H1 (cell line): ENCODE measurements around the gene HOMER1. TPM values are rescaled to one million over a fixed set of nuclear protein-coding genes. Genes with fewer than 3 reads are reported as not detected.

Experiments
- ASH2L ChIP-seq: fragments of 200-600, 300-600 bp; sonication (generic); IDR thresholded peaks from one replicate; pipeline ENCODE4 v1.7.1; 2017; ENCODE audit warnings: low read length
- EP300 ChIP-seq, 2 experiments: IDR thresholded peaks; 1 replicate in 1 of 2; 2 replicates in 1 of 2; pipeline ENCODE4 v1.6.1; 2011 to 2012; ENCODE audit warnings: low read depth in 2 of 2, low read length in 2 of 2, mild to moderate bottlenecking in 2 of 2, borderline replicate concordance in 1 of 2, inconsistent platforms in 1 of 2, moderate library complexity in 1 of 2
- SIX5 ChIP-seq: IDR thresholded peaks from 2 replicates; pipeline ENCODE4 v1.6.1; 2011; ENCODE audit warnings: mild to moderate bottlenecking, low read depth, low read length
- TAF1 ChIP-seq: IDR thresholded peaks from 2 replicates; pipeline ENCODE4 v1.6.1; 2011; ENCODE audit warnings: mild to moderate bottlenecking, low read depth, low read length
- TCF12 ChIP-seq: IDR thresholded peaks from 2 replicates; pipeline ENCODE4 v1.6.1; 2011; ENCODE audit warnings: low read depth, mild to moderate bottlenecking, low read length
- TEAD4 ChIP-seq: IDR thresholded peaks from 2 replicates; pipeline ENCODE4 v1.6.1; 2012; ENCODE audit warnings: low read depth, low read length, inconsistent platforms, mixed read lengths
- polyA plus RNA-seq, 7 experiments: library from polyadenylated mRNA; depleted of rRNA in 3 of 7; stranded (reverse) in 5 of 7; unstranded in 2 of 7; fragments of >200 nt in 5 of 7; fragments of 200-250 nt in 2 of 7; gene quantifications; 1 replicate in 5 of 7; 2 replicates in 1 of 7; 4 replicates in 1 of 7; pipeline versions ENCODE4 v1.2.1 to v1.2.3, GENCODE V29; 2011 to 2013; ENCODE audit warnings: missing spikeins in 2 of 7, mixed read lengths in 2 of 7
- total RNA-seq: library from RNA; stranded (reverse); fragmentation: NEBNext Ultra II Directional; extraction: Animal tissue kit (Norgen Biotek cat#: 25700); gene quantifications from 2 replicates; pipeline ENCODE4 v1.2.1, GENCODE V29; 2021
- TF ChIP-seq, protein P1 (sequence below): fragments of 300-600 bp; sonication (generic); IDR thresholded peaks from 2 replicates; pipeline ENCODE4 v1.7.1; 2012; ENCODE audit warnings: low read length, moderate library complexity, mild to moderate bottlenecking, inconsistent platforms; ENCODE audit not compliant: insufficient replicate concordance

The HOMER1 gene
- total and polyA plus RNA-seq, 2 of the 8 experiments (the other 6 are each of a cell fraction or from before 2014, with no cell fraction given): 6.4 to 57.9 TPM

- TF ChIP-seq, protein P1, sequence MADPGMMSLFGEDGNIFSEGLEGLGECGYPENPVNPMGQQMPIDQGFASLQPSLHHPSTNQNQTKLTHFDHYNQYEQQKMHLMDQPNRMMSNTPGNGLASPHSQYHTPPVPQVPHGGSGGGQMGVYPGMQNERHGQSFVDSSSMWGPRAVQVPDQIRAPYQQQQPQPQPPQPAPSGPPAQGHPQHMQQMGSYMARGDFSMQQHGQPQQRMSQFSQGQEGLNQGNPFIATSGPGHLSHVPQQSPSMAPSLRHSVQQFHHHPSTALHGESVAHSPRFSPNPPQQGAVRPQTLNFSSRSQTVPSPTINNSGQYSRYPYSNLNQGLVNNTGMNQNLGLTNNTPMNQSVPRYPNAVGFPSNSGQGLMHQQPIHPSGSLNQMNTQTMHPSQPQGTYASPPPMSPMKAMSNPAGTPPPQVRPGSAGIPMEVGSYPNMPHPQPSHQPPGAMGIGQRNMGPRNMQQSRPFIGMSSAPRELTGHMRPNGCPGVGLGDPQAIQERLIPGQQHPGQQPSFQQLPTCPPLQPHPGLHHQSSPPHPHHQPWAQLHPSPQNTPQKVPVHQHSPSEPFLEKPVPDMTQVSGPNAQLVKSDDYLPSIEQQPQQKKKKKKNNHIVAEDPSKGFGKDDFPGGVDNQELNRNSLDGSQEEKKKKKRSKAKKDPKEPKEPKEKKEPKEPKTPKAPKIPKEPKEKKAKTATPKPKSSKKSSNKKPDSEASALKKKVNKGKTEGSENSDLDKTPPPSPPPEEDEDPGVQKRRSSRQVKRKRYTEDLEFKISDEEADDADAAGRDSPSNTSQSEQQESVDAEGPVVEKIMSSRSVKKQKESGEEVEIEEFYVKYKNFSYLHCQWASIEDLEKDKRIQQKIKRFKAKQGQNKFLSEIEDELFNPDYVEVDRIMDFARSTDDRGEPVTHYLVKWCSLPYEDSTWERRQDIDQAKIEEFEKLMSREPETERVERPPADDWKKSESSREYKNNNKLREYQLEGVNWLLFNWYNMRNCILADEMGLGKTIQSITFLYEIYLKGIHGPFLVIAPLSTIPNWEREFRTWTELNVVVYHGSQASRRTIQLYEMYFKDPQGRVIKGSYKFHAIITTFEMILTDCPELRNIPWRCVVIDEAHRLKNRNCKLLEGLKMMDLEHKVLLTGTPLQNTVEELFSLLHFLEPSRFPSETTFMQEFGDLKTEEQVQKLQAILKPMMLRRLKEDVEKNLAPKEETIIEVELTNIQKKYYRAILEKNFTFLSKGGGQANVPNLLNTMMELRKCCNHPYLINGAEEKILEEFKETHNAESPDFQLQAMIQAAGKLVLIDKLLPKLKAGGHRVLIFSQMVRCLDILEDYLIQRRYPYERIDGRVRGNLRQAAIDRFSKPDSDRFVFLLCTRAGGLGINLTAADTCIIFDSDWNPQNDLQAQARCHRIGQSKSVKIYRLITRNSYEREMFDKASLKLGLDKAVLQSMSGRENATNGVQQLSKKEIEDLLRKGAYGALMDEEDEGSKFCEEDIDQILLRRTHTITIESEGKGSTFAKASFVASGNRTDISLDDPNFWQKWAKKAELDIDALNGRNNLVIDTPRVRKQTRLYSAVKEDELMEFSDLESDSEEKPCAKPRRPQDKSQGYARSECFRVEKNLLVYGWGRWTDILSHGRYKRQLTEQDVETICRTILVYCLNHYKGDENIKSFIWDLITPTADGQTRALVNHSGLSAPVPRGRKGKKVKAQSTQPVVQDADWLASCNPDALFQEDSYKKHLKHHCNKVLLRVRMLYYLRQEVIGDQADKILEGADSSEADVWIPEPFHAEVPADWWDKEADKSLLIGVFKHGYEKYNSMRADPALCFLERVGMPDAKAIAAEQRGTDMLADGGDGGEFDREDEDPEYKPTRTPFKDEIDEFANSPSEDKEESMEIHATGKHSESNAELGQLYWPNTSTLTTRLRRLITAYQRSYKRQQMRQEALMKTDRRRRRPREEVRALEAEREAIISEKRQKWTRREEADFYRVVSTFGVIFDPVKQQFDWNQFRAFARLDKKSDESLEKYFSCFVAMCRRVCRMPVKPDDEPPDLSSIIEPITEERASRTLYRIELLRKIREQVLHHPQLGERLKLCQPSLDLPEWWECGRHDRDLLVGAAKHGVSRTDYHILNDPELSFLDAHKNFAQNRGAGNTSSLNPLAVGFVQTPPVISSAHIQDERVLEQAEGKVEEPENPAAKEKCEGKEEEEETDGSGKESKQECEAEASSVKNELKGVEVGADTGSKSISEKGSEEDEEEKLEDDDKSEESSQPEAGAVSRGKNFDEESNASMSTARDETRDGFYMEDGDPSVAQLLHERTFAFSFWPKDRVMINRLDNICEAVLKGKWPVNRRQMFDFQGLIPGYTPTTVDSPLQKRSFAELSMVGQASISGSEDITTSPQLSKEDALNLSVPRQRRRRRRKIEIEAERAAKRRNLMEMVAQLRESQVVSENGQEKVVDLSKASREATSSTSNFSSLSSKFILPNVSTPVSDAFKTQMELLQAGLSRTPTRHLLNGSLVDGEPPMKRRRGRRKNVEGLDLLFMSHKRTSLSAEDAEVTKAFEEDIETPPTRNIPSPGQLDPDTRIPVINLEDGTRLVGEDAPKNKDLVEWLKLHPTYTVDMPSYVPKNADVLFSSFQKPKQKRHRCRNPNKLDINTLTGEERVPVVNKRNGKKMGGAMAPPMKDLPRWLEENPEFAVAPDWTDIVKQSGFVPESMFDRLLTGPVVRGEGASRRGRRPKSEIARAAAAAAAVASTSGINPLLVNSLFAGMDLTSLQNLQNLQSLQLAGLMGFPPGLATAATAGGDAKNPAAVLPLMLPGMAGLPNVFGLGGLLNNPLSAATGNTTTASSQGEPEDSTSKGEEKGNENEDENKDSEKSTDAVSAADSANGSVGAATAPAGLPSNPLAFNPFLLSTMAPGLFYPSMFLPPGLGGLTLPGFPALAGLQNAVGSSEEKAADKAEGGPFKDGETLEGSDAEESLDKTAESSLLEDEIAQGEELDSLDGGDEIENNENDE: no peak
- TF ChIP-seq SIX5 (no peak), TEAD4 (no peak), TAF1 (no peak), TCF12 (no peak), EP300 (IDR thresholded peaks at IDR 0.05; ENCODE audit: borderline replicate concordance in 1 of 2, low read depth in 2 of 2, low read length in 2 of 2) (no peak), ASH2L (no peak)
These were observed 47.6 kb upstream of the HOMER1 start (continued) for GRCh38 chr5:79561525-79561893.
